H9 (cell line): ENCODE measurements around the gene ZBED2. TPM values are rescaled to one million over a fixed set of nuclear protein-coding genes. Genes with fewer than 3 reads are reported as not detected.

Experiments used
- DNase-seq: peaks from one replicate; pipeline ENCODE4 v3.0.0-alpha.2; 2017
- H2AFZ ChIP-seq: one replicate; pipeline ENCODE4 v1.6.1; 2013; ENCODE audit warnings: mild to moderate bottlenecking, low read length, control low read depth, moderate library complexity
- H2AK5ac ChIP-seq: 2 replicates; pipeline ENCODE4 v1.6.1; 2013; ENCODE audit warnings: low read length, control low read depth, mixed read lengths; ENCODE audit not compliant: insufficient read length
- H2BK120ac ChIP-seq: one replicate; pipeline ENCODE4 v1.6.1; 2013; ENCODE audit warnings: low read depth, mild to moderate bottlenecking, low read length, control low read depth, inconsistent platforms; ENCODE audit not compliant: poor library complexity, severe bottlenecking
- H2BK12ac ChIP-seq: 2 replicates; pipeline ENCODE4 v1.6.1; 2013; ENCODE audit warnings: low read length, control low read depth, mixed read lengths, low read depth; ENCODE audit not compliant: insufficient read length
- H2BK15ac ChIP-seq: 2 replicates; pipeline ENCODE4 v1.6.1; 2013; ENCODE audit warnings: low read depth, low read length, control low read depth
- H2BK20ac ChIP-seq: one replicate; pipeline ENCODE4 v1.6.1; 2013; ENCODE audit warnings: low read depth, mild to moderate bottlenecking, low read length, control low read depth, inconsistent platforms; ENCODE audit not compliant: poor library complexity, severe bottlenecking
- H2BK5ac ChIP-seq: 2 replicates; pipeline ENCODE4 v1.6.1; 2013; ENCODE audit warnings: low read length, control low read depth, mixed read lengths; ENCODE audit not compliant: insufficient read length
- H3K14ac ChIP-seq: 2 replicates; pipeline ENCODE4 v1.6.1; 2013; ENCODE audit warnings: low read length, control low read depth; ENCODE audit not compliant: insufficient read depth
- H3K18ac ChIP-seq: 2 replicates; pipeline ENCODE4 v1.6.1; 2013; ENCODE audit warnings: low read depth, mild to moderate bottlenecking, mixed read lengths, low read length, control low read depth; ENCODE audit not compliant: insufficient read length
- H3K23ac ChIP-seq: 2 replicates; pipeline ENCODE4 v1.6.1; 2013; ENCODE audit warnings: low read length, control low read depth, mixed read lengths, low read depth; ENCODE audit not compliant: insufficient read length
- H3K23me2 ChIP-seq: 2 replicates; pipeline ENCODE4 v1.6.1; 2013; ENCODE audit warnings: low read depth, mild to moderate bottlenecking, mixed read lengths, low read length, control low read depth; ENCODE audit not compliant: insufficient read length, poor library complexity, severe bottlenecking
- H3K27ac ChIP-seq: 2 replicates; pipeline ENCODE4 v1.5.1; 2013; ENCODE audit warnings: low read length, control low read depth, mixed read lengths, low read depth; ENCODE audit not compliant: insufficient read length
- H3K27me3 ChIP-seq: 2 replicates; pipeline ENCODE4 v1.6.1; 2013; ENCODE audit warnings: low read length, control low read depth, inconsistent platforms; ENCODE audit not compliant: insufficient read depth
- H3K4ac ChIP-seq: 2 replicates; pipeline ENCODE4 v1.6.1; 2013; ENCODE audit warnings: low read depth, mild to moderate bottlenecking, control low read depth, inconsistent platforms, low read length, moderate library complexity
- H3K4me1 ChIP-seq: 2 replicates; pipeline ENCODE4 v1.6.1; 2013; ENCODE audit warnings: low read length, control low read depth, inconsistent platforms; ENCODE audit not compliant: insufficient read depth
- H3K4me2 ChIP-seq: 2 replicates; pipeline ENCODE4 v1.6.1; 2013; ENCODE audit warnings: low read length, control low read depth, mixed read lengths; ENCODE audit not compliant: insufficient read length, insufficient read depth
- H3K56ac ChIP-seq: 2 replicates; pipeline ENCODE4 v1.6.1; 2013; ENCODE audit warnings: low read depth, mild to moderate bottlenecking, mixed read lengths, low read length, control low read depth; ENCODE audit not compliant: insufficient read length
- H3K79me1 ChIP-seq: 2 replicates; pipeline ENCODE4 v1.6.1; 2013; ENCODE audit warnings: low read depth, mild to moderate bottlenecking, moderate library complexity, low read length, control low read depth, inconsistent platforms; ENCODE audit not compliant: insufficient read depth, poor library complexity, severe bottlenecking
- H3K79me2 ChIP-seq: 2 replicates; pipeline ENCODE4 v1.6.1; 2013; ENCODE audit warnings: low read length, control low read depth, inconsistent platforms; ENCODE audit not compliant: insufficient read depth
- H3K9ac ChIP-seq: 2 replicates; pipeline ENCODE4 v1.6.1; 2013; ENCODE audit warnings: low read length, control low read depth, mixed read lengths; ENCODE audit not compliant: insufficient read length; ENCODE audit errors: extremely low read depth
- H3K9me3 ChIP-seq: one replicate; pipeline ENCODE4 v1.6.1; 2013; ENCODE audit warnings: low read depth, low read length, inconsistent platforms; ENCODE audit not compliant: control insufficient read depth
- H3T11ph ChIP-seq: one replicate; pipeline ENCODE4 v1.6.1; 2013; ENCODE audit warnings: mild to moderate bottlenecking, low read length, control low read depth, inconsistent platforms
- H4K20me1 ChIP-seq: one replicate; pipeline ENCODE4 v1.6.1; 2013; ENCODE audit not compliant: control insufficient read depth, insufficient read length, insufficient read depth
- H4K5ac ChIP-seq: 2 replicates; pipeline ENCODE4 v1.6.1; 2013; ENCODE audit warnings: low read depth, mild to moderate bottlenecking, mixed read lengths, low read length, control low read depth; ENCODE audit not compliant: insufficient read length
- H4K8ac ChIP-seq: replicated peaks from 2 replicates; pipeline ENCODE4 v1.6.1; 2013; ENCODE audit warnings: low read length, control low read depth, mixed read lengths, low read depth; ENCODE audit not compliant: insufficient read length
- H4K91ac ChIP-seq: 2 replicates; pipeline ENCODE4 v1.6.1; 2013; ENCODE audit warnings: low read depth, mild to moderate bottlenecking, moderate library complexity, mixed read lengths, low read length, control low read depth; ENCODE audit not compliant: insufficient read length
- H3K27ac Mint-ChIP-seq, 3 experiments: 2 replicates in 2 of 3; 3 replicates in 1 of 3; pipeline ENCODE4 v1.8.0; 2020 to 2021; ENCODE audit warnings: mixed read lengths in 3 of 3, mild to moderate bottlenecking in 1 of 3, moderate library complexity in 1 of 3
- H3K27me3 Mint-ChIP-seq: 2 replicates; pipeline ENCODE4 v1.8.0; 2021; ENCODE audit warnings: low read depth, mild to moderate bottlenecking, moderate library complexity, mixed read lengths
- H3K36me3 Mint-ChIP-seq, 3 experiments: 2 replicates in 2 of 3; 3 replicates in 1 of 3; pipeline ENCODE4 v1.8.0; 2020 to 2021; ENCODE audit warnings: low read depth in 3 of 3, mixed read lengths in 3 of 3; ENCODE audit not compliant: insufficient read depth in 1 of 3
- H3K4me1 Mint-ChIP-seq, 2 experiments: 2 replicates each; pipeline ENCODE4 v1.8.0; 2020; ENCODE audit warnings: mixed read lengths in 2 of 2
- H3K4me3 Mint-ChIP-seq, 2 experiments: 2 replicates in 1 of 2; 3 replicates in 1 of 2; pipeline ENCODE4 v1.8.0; 2020 to 2021; ENCODE audit warnings: mild to moderate bottlenecking in 2 of 2, mixed read lengths in 2 of 2, moderate library complexity in 1 of 2
- H3K9me3 Mint-ChIP-seq, 2 experiments: 2 replicates in 1 of 2; 3 replicates in 1 of 2; pipeline ENCODE4 v1.8.0; 2020; ENCODE audit warnings: mild to moderate bottlenecking in 2 of 2, mixed read lengths in 2 of 2, moderate library complexity in 1 of 2
- WGBS: extraction: QIAGEN DNeasy Blood & Tissue Kit; methylation state at CpG from one replicate; pipeline ENCODE4 v1.1.7; 2013; ENCODE audit warnings: missing lambda C conversion rate, low lambda C conversion rate, mixed read lengths; ENCODE audit not compliant: insufficient read length; ENCODE audit errors: extremely low coverage; 5-methylcytosine and 5-hydroxymethylcytosine counted together
- total RNA-seq: library from RNA; stranded (reverse); gene quantifications from 2 replicates; pipeline ENCODE4 v1.2.1, GENCODE V29; 2021
- TF ChIP-seq, protein P1 (sequence below): fragments of 200-600 bp; sonication (generic); conservative IDR thresholded peaks from 3 replicates; pipeline ENCODE4 v1.8.0; 2021; ENCODE audit warnings: antibody characterized with exemption, mild to moderate bottlenecking

The ZBED2 gene
- total RNA-seq, 1 experiment from 2014 or later: not detected

DNA sequence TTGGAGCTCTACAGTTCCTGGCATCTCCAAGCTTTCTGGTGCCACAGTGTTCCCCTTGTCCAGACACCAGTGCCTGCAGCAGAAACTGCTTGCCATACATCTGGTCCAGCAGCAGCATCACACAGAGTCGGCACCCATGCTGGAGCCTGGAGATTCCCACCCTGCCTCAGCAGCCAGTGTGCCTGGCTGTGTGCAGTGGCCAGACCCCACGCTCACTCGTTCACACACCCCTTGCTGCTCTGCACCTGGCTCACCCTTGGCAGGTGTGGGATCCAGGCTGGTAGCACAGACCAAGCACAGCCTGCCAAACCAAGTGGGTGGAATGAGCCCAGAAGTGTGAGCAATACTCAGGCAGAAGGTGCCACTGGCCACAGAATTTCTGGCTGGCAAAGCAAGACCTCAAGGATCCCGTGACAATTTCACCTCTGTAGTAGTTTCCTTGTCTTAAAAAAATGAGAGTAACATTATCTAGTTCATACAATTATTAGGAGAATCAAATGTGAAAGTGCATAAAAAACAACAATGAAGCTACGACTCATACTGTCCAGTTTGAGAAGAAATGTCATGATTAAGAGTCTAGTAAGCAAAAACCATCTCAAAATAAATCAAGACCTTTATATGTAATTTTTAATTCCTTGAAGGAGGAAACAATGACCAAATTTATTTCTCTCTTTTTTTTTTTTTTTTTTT, 22.9 kb upstream of the ZBED2 start:
- H2BK20ac ChIP-seq: no peak overlapping the region
- no peaks in the 10 kb centered on the region for H3K23me2 ChIP-seq
- WGBS: no CpG with 5 or more reads among the region's 5 CpGs
- no peak overlapping the region for H4K8ac ChIP-seq
- peaks cover 11 to 16% of the 10 kb centered on the region in 2 experiments for H3K9me3 Mint-ChIP-seq
- no peak overlapping the region for H4K91ac ChIP-seq
- H3K14ac ChIP-seq: no peak overlapping the region
- H3K4me1 Mint-ChIP-seq: no peaks in the 10 kb centered on the region
- H2BK5ac ChIP-seq: no peak overlapping the region
- no peaks in the 10 kb centered on the region for H3K4me1 ChIP-seq
- no peak overlapping the region for H3K4me3 Mint-ChIP-seq
- H3K79me2 ChIP-seq: no peaks in the 10 kb centered on the region
- H3K56ac ChIP-seq: no peak overlapping the region
- no peak overlapping the region for H3T11ph ChIP-seq
- peaks cover 0 to 9% (median 3%) of the 10 kb centered on the region in 3 experiments; a peak in 5 of 7 replicates for H3K36me3 Mint-ChIP-seq
- H3K4ac ChIP-seq: no peak overlapping the region
- H3K27me3 ChIP-seq: no peaks in the 10 kb centered on the region
- H3K9ac ChIP-seq: no peak overlapping the region
- no peaks in the 10 kb centered on the region for H3K79me1 ChIP-seq
- no peak overlapping the region for H2AFZ ChIP-seq
- H3K18ac ChIP-seq: no peak overlapping the region
- H2AK5ac ChIP-seq: no peak overlapping the region
- no peak overlapping the region for H2BK15ac ChIP-seq
- no peak overlapping the region for H2BK12ac ChIP-seq
- H2BK120ac ChIP-seq: no peak overlapping the region
- no peak overlapping the region for H3K27ac ChIP-seq
- TF ChIP-seq, protein P1, sequence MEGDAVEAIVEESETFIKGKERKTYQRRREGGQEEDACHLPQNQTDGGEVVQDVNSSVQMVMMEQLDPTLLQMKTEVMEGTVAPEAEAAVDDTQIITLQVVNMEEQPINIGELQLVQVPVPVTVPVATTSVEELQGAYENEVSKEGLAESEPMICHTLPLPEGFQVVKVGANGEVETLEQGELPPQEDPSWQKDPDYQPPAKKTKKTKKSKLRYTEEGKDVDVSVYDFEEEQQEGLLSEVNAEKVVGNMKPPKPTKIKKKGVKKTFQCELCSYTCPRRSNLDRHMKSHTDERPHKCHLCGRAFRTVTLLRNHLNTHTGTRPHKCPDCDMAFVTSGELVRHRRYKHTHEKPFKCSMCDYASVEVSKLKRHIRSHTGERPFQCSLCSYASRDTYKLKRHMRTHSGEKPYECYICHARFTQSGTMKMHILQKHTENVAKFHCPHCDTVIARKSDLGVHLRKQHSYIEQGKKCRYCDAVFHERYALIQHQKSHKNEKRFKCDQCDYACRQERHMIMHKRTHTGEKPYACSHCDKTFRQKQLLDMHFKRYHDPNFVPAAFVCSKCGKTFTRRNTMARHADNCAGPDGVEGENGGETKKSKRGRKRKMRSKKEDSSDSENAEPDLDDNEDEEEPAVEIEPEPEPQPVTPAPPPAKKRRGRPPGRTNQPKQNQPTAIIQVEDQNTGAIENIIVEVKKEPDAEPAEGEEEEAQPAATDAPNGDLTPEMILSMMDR: no peak
- H3K27ac Mint-ChIP-seq: no peak overlapping the region
- H3K27me3 Mint-ChIP-seq: no peaks in the 10 kb centered on the region
- no peak for DNase-seq
- no peaks in the 10 kb centered on the region for H4K20me1 ChIP-seq
- H4K5ac ChIP-seq: no peak overlapping the region
- H3K4me2 ChIP-seq: no peak overlapping the region
- H3K9me3 ChIP-seq: no peaks in the 10 kb centered on the region
- no peak overlapping the region for H3K23ac ChIP-seq
